Naive B cell (primary cell): ENCODE data around the gene MINDY4. TPM values are rescaled to one million over a fixed set of nuclear protein-coding genes. Genes with fewer than 3 reads are reported as not detected.

Experiments
- ATAC-seq, 2 donors: fragments of 150-1000 bp; cut with Tn5 transposase; 2 replicates each; pipeline ENCODE4 v1.10.0; 2021; ENCODE audit warnings: low read depth in 2 of 2, mild to moderate bottlenecking in 2 of 2, moderate library complexity in 2 of 2
- DNase-seq: peaks from one replicate; pipeline ENCODE4 v3.0.0; 2022
- H3K27ac Mint-ChIP-seq, 6 donors: one replicate each; pipeline ENCODE4 v1.8.0; 2020 to 2022; ENCODE audit warnings: mild to moderate bottlenecking in 6 of 6, mixed read lengths in 6 of 6, moderate library complexity in 5 of 6, inconsistent platforms in 2 of 6
- H3K27me3 Mint-ChIP-seq, 3 donors: one replicate each; pipeline ENCODE4 v1.8.0; 2021 to 2022; ENCODE audit warnings: mixed read lengths in 3 of 3, mild to moderate bottlenecking in 1 of 3
- H3K36me3 Mint-ChIP-seq, 2 donors: one replicate each; pipeline ENCODE4 v1.8.0; 2020 to 2022; ENCODE audit warnings: mixed read lengths in 2 of 2, inconsistent platforms in 1 of 2, mild to moderate bottlenecking in 1 of 2
- H3K4me1 Mint-ChIP-seq, 3 donors: one replicate each; pipeline ENCODE4 v1.8.0; 2020 to 2022; ENCODE audit warnings: mixed read lengths in 3 of 3, inconsistent platforms in 1 of 3, mild to moderate bottlenecking in 1 of 3, moderate library complexity in 1 of 3
- H3K4me3 Mint-ChIP-seq, 8 donors: one replicate each; pipeline ENCODE4 v1.8.0; 2020 to 2022; ENCODE audit warnings: mild to moderate bottlenecking in 8 of 8, mixed read lengths in 8 of 8, moderate library complexity in 8 of 8, inconsistent platforms in 2 of 8
- H3K9me3 Mint-ChIP-seq, 7 donors: one replicate each; pipeline ENCODE4 v1.8.0; 2020 to 2022; ENCODE audit warnings: mixed read lengths in 7 of 7, mild to moderate bottlenecking in 5 of 7, inconsistent platforms in 2 of 7, moderate library complexity in 1 of 7
- polyA plus RNA-seq, 6 donors: library from polyadenylated mRNA; unstranded; fragments of 300-500 nt; fragmentation: Illumina TruSeq; gene quantifications; one replicate each; pipeline ENCODE4 v1.2.3, GENCODE V29; 2021; ENCODE audit warnings: low read depth in 6 of 6

The MINDY4 gene
- polyA plus RNA-seq, 6 donors from 2014 or later, result 0.14 to 0.16 TPM; not detected in 4

DNA sequence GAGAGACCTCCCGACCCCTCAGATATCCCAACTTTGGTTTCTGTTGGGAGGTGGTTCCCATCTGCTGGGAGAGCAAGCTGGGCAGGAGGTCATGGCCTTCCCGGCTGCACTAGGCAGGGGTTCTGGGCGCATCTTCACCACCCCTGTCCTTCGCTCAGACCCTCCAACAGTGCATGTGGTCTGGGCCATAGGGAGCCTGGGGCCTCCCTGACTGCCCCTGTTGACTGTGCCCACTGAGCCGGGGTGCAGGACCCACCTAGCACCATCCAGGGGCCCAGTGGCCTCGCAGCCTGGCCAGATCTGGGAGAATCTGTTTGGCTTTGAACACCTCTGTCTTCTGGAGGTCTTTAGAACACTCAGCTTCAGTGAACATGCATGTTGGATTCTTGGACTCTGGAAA is 38.0 kb upstream of the MINDY4 start:
- peak overlapping the region in 1 of 6 donors; percentile 49 for H3K27ac Mint-ChIP-seq
- H3K36me3 Mint-ChIP-seq, result no peaks in the 10 kb centered on the region
- H3K4me1 Mint-ChIP-seq, result peaks cover 0 to 4% (median under 1%) of the 10 kb centered on the region in 3 donors
- peaks cover 0 to 1% (median 0%) of the 10 kb centered on the region in 7 donors for H3K9me3 Mint-ChIP-seq
- ATAC-seq (no peak), DNase-seq (no peak)
- H3K27me3 Mint-ChIP-seq, result peaks cover 11 to 30% (median 26%) of the 10 kb centered on the region in 3 donors
- H3K4me3 Mint-ChIP-seq, result no peak overlapping the region

DNA sequence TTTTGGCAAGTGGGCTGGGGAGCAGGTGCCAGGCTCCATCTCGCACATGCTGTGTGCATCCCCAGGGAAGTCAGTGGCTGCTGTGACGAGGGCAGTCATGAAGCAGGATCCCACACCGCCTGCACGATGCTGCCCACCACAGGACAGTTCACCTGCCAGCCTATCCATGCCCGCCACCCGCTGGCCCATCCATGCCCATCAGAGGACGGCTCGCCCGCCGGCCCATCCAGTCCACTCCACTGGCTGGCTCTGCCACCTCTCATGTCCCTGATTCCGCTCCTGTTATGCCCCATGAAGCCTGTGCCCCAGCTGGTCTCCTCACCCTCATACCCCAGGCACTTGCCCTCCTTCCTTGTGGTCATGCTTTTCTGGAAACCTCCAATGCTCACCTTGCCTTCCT is 37.5 kb upstream of the MINDY4 start:
- Mint-ChIP-seq H3K4me1 (peaks cover 0 to 4% (median 4%) of the 10 kb centered on the region in 3 donors), H3K27me3 (peaks cover 11 to 30% (median 26%) of the 10 kb centered on the region in 3 donors), H3K27ac (no peak overlapping the region), H3K36me3 (no peaks in the 10 kb centered on the region), H3K9me3 (peaks cover 0 to 1% (median 0%) of the 10 kb centered on the region in 7 donors), H3K4me3 (peak overlapping the region in 1 of 8 donors; percentile 71)
- DNase-seq (no peak), ATAC-seq (no peak)

- Mint-ChIP-seq H3K36me3 (no peaks in the 10 kb centered on the region), H3K27ac (peak overlapping the region in 1 of 6 donors; percentile 82), H3K27me3 (peaks cover 11 to 30% (median 20%) of the 10 kb centered on the region in 3 donors), H3K4me3 (no peak overlapping the region), H3K4me1 (peaks cover 0 to 4% (median 0%) of the 10 kb centered on the region in 3 donors), H3K9me3 (peaks cover 0 to 1% (median 0%) of the 10 kb centered on the region in 7 donors)
- DNase-seq (no peak), ATAC-seq (no peak)
These were observed 36.7 kb upstream of the MINDY4 start for GRCh38 chr7:30734497-30734896.

DNA sequence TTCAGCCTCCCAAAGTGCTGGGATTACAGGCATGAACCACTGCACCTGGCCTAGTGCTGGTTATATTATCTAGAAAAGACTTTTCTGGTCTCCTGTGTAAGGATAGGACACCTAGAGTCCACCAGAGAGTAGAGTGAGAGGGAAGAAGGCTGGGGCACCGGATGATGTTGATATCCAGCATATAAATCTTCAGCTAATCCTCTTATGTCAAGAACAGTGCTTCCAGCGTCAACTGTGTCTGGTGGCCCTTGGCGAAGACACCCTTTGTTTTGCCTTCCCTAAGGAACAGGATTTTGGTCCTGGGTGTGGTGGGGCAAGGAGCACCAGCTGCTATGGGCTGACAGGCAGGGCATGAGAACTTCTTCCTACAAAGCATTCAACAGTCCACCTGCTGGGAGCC is 35.6 kb upstream of the MINDY4 start:
- Mint-ChIP-seq H3K4me1 (peaks cover 0 to 4% (median 3%) of the 10 kb centered on the region in 3 donors), H3K9me3 (peaks cover 0 to 1% (median 0%) of the 10 kb centered on the region in 7 donors), H3K4me3 (no peak overlapping the region), H3K27me3 (peaks cover 11 to 30% (median 20%) of the 10 kb centered on the region in 3 donors), H3K36me3 (no peaks in the 10 kb centered on the region), H3K27ac (no peak overlapping the region)
- DNase-seq, result no peak
- ATAC-seq, result no peak

DNA sequence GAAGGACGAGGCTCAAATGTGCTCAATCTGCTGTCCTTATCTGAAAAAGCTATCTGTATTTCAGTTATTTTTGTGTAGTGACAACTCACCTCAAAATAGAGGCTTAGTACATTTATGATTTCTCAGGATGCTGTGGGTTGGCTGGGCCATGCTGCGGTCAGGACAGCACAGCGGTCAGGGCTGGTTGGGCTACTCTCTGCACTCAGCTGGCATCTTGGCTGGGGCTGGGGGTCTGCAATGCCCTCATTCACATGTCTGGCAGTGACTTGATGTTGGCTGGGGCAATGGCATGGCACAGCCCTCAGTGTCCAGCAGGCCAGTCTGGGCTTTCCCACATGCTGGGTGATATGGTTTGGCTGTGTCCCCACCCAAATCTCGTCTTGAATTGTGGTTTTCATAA is 34.9 kb upstream of the MINDY4 start:
- Mint-ChIP-seq H3K4me1 (peaks cover 0 to 4% (median 3%) of the 10 kb centered on the region in 3 donors), H3K27me3 (peaks cover 11 to 30% (median 18%) of the 10 kb centered on the region in 3 donors), H3K27ac (no peak overlapping the region), H3K9me3 (peaks cover 0 to 1% (median 0%) of the 10 kb centered on the region in 7 donors), H3K36me3 (no peaks in the 10 kb centered on the region), H3K4me3 (no peak overlapping the region)
- DNase-seq (no peak), ATAC-seq (no peak)

- no peak for DNase-seq
- H3K9me3 Mint-ChIP-seq, result no peaks in the 10 kb centered on the region
- H3K27ac Mint-ChIP-seq, result no peak overlapping the region
- ATAC-seq, result no peak
- H3K4me3 Mint-ChIP-seq, result no peak overlapping the region
- H3K27me3 Mint-ChIP-seq, result peaks cover 5 to 23% (median 15%) of the 10 kb centered on the region in 3 donors
- H3K4me1 Mint-ChIP-seq, result peaks cover 0 to 4% (median 3%) of the 10 kb centered on the region in 3 donors
- H3K36me3 Mint-ChIP-seq, result no peaks in the 10 kb centered on the region
These were observed 32.9 kb upstream of the MINDY4 start for GRCh38 chr7:30738026-30738915.

- H3K27ac Mint-ChIP-seq, result no peak overlapping the region
These were observed 31.5 kb upstream of the MINDY4 start for GRCh38 chr7:30739691-30740090.

DNA sequence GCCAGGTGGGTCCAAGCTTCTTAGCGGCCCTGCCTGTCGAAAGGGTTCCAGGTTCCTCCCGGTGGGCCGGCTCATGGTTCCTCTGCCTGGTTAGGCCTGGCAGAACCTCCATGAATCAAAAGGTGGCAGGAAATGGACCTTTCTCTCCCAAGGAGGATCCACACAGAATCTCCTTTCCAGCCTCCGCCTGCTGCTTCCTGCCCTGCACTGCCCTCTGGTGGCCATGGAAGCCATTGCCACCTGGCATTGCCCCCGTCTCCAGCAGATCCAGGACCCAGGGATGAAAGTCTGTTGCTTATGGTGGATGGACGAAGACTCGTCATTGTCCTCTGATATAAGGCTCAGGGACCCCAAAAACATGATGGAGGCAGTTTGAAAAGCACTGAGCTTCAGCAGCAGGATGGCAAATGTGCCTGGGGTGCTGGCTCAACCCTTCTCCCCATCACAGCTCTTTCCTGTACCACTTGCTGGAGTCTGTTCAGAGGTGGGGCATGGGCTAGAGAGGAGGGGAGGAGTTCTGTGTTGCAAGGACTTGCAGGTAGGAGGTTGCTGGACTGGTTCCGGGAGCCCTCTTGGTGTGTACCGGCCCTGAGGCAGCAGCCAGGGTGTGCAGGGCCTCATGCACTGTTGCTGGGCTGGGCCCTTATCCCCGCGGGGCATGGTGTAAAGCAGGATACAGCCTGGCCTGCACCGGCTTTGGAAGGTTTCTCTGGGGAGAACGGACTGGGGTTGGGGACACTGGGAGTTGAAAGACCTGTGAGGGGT is 30.6 kb upstream of the MINDY4 start:
- H3K27me3 Mint-ChIP-seq, result peaks cover 5 to 27% (median 21%) of the 10 kb centered on the region in 3 donors
- H3K4me1 Mint-ChIP-seq, result peaks cover 0 to 4% (median 3%) of the 10 kb centered on the region in 3 donors
- H3K9me3 Mint-ChIP-seq, result no peaks in the 10 kb centered on the region
- ATAC-seq (peak in 1 of 2 donors; percentile 46), DNase-seq (peak; percentile 29)
- H3K27ac Mint-ChIP-seq, result no peak overlapping the region
- H3K36me3 Mint-ChIP-seq, result no peaks in the 10 kb centered on the region
- peak overlapping the region in 1 of 8 donors; percentile 14 for H3K4me3 Mint-ChIP-seq

More at GRCh38 chr7:30739691-30740090, 31.5 kb upstream of the MINDY4 start:
- Mint-ChIP-seq H3K27me3 (peaks cover 5 to 24% (median 21%) of the 10 kb centered on the region in 3 donors), H3K9me3 (no peaks in the 10 kb centered on the region), H3K4me3 (no peak overlapping the region), H3K36me3 (no peaks in the 10 kb centered on the region), H3K4me1 (peaks cover 0 to 4% (median 3%) of the 10 kb centered on the region in 3 donors)
- DNase-seq, result no peak
- ATAC-seq, result no peak

DNA sequence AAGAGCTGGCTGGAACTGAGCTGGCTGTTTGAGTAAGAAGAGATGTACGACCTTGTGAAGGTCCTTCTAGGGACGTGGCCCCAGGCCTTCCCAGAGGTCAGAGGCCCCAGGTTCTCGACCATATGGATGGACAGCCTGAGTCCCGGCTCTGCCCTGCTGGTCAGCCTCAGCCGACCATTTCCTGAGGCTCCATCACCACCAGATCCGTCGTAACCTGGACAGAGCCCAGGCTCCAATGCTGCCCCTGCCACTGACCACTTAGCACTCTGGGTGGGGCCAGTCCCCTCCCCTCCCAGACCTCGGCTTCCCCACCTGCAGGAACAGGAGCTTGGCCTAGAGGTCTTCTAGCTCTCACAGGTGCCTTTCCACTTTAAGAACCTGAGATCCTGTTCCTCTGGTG is 29.9 kb upstream of the MINDY4 start:
- no peak overlapping the region for H3K27ac Mint-ChIP-seq
- DNase-seq (no peak), ATAC-seq (no peak)
- no peaks in the 10 kb centered on the region for H3K36me3 Mint-ChIP-seq
- H3K4me3 Mint-ChIP-seq, result peak overlapping the region in 1 of 8 donors; percentile 7
- peaks cover 5 to 27% (median 21%) of the 10 kb centered on the region in 3 donors for H3K27me3 Mint-ChIP-seq
- H3K4me1 Mint-ChIP-seq, result peaks cover 0 to 4% (median 3%) of the 10 kb centered on the region in 3 donors
- H3K9me3 Mint-ChIP-seq, result no peaks in the 10 kb centered on the region

DNA sequence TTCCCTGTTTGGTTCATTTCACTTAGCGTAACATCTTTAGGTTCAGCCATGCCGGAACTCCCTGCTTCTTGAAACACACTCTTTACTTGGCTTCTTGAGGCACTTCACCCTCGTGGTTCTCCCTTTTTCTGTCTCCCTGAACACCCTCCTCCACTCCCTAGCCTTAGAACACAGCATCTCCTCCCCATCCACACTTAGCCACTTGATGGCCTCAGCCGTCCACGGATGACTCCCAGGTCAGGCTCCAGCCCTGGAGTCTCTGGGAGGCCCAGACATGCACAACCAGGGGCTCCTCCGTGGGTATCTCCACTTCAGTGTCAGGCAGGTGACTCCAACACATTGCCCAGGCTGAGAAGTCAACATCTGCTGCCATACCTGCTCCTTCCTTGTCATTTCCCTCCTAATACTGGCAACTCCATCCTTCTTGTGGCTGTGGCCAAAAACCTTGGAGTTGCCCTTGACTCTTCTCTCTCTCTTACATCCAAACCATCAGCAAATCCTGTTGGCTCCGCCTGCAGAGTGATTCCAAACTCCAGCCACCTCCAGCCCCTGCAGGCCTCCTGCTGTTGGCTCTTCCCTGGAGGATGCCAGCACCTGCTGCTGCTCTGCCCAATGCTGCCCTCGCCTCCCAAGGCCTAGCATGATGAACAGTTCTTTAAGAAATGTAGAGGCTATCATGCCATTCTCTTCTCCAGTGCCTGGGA is 27.7 kb upstream of the MINDY4 start:
- no peaks in the 10 kb centered on the region for H3K9me3 Mint-ChIP-seq
- no peak for ATAC-seq
- no peak for DNase-seq
- no peak overlapping the region for H3K4me3 Mint-ChIP-seq
- H3K27ac Mint-ChIP-seq, result peak overlapping the region in 1 of 6 donors; percentile 59
- H3K36me3 Mint-ChIP-seq, result no peaks in the 10 kb centered on the region
- H3K4me1 Mint-ChIP-seq, result peaks cover 0 to 3% (median under 1%) of the 10 kb centered on the region in 3 donors
- H3K27me3 Mint-ChIP-seq, result peaks cover 0 to 27% (median 14%) of the 10 kb centered on the region in 3 donors

DNA sequence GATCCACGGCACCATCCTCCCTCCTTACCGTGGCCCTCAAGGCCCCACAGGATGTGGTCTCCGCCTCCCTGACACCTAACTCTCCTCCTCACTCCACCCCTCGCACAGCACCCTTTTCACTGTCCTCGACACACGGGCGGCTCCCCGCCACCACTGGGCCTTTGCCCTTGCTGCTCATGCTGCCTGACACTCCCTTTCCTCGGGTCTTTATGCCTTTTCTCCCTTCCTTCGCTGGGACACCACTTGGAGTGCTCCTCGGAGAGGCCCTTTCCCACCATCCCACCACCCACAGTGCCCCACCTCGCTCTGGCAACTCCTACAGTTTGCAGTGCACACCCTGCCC is 27.2 kb upstream of the MINDY4 start:
- H3K9me3 Mint-ChIP-seq, result no peaks in the 10 kb centered on the region
- no peak overlapping the region for H3K27ac Mint-ChIP-seq
- ATAC-seq (no peak), DNase-seq (no peak)
- H3K27me3 Mint-ChIP-seq, result peaks cover 0 to 27% (median 14%) of the 10 kb centered on the region in 3 donors
- H3K36me3 Mint-ChIP-seq, result no peaks in the 10 kb centered on the region
- H3K4me1 Mint-ChIP-seq, result peaks cover 0 to 3% (median 0%) of the 10 kb centered on the region in 3 donors
- H3K4me3 Mint-ChIP-seq, result no peak overlapping the region

- Mint-ChIP-seq H3K27me3 (peaks cover 0 to 27% (median 14%) of the 10 kb centered on the region in 3 donors), H3K27ac (no peak overlapping the region), H3K4me1 (peaks cover 0 to 2% (median 0%) of the 10 kb centered on the region in 3 donors), H3K4me3 (no peak overlapping the region), H3K9me3 (peaks cover under 1 to 7% (median 4%) of the 10 kb centered on the region in 7 donors), H3K36me3 (no peaks in the 10 kb centered on the region)
- ATAC-seq, result no peak
- DNase-seq, result no peak
These were observed 25.8 kb upstream of the MINDY4 start for GRCh38 chr7:30745261-30745941.
